A673 (cell line): ENCODE results near the gene FKRP. TPM values are rescaled to one million over a fixed set of nuclear protein-coding genes. Genes with fewer than 3 reads are reported as not detected.
A peak's percentile ranks its signal among the peaks of the same experiment; 100 is the strongest.

Source experiments
- BruUV-seq: library from RNA; stranded (reverse); fragments of 400-500 nt; replicated peaks from 2 replicates; lab custom pipeline; 2021; lab: Mats Ljungman, UMichigan
- CTCF ChIA-PET: fragments of 300-600 bp; sonication (Branson Sonifier 250); formaldehyde crosslinking; loops from one replicate; lab custom pipeline; 2022; ENCODE audit warnings: antibody characterized with exemption; lab: Charles Lee
- POLR2A ChIA-PET: fragments of 300-600 bp; sonication (Branson Sonifier 250); formaldehyde crosslinking; loops from one replicate; lab custom pipeline; 2022; ENCODE audit warnings: antibody characterized with exemption; ENCODE audit not compliant: low non-redundant PET; lab: Charles Lee
- DNase-seq: peaks from one replicate; pipeline ENCODE4 v3.0.0-alpha.2; 2015; ENCODE audit warnings: low spot score
- H3K27ac ChIP-seq: fragments of 200-600 bp; sonication (generic); 2 replicates; pipeline ENCODE4 v1.5.1; 2016; ENCODE audit warnings: mixed run types, low read depth, mild to moderate bottlenecking, mixed read lengths, antibody characterized with exemption, low read length; ENCODE audit not compliant: poor library complexity, severe bottlenecking
- H3K27me3 ChIP-seq: fragments of 200-600 bp; sonication (generic); replicated peaks from 2 replicates; pipeline ENCODE4 v1.6.1; 2017; ENCODE audit warnings: mixed run types, low read depth, mild to moderate bottlenecking, mixed read lengths, antibody characterized with exemption, low read length; ENCODE audit not compliant: insufficient read depth, poor library complexity
- H3K36me3 ChIP-seq: fragments of 200-600 bp; sonication (generic); 2 replicates; pipeline ENCODE4 v1.6.1; 2016; ENCODE audit warnings: mixed run types, mild to moderate bottlenecking, mixed read lengths, antibody characterized with exemption, low read length; ENCODE audit not compliant: insufficient read depth, poor library complexity, severe bottlenecking
- H3K4me1 ChIP-seq: fragments of 200-600 bp; sonication (generic); 2 replicates; pipeline ENCODE4 v1.6.1; 2017; ENCODE audit warnings: mixed run types, mild to moderate bottlenecking, mixed read lengths, antibody characterized with exemption, low read length; ENCODE audit not compliant: insufficient read depth, poor library complexity, severe bottlenecking
- H3K4me3 ChIP-seq: fragments of 200-600 bp; sonication (generic); 2 replicates; pipeline ENCODE4 v1.5.1; 2016; ENCODE audit warnings: low read depth, mixed run types, mild to moderate bottlenecking, mixed read lengths, low read length; ENCODE audit not compliant: poor library complexity, severe bottlenecking
- H3K9me3 ChIP-seq: fragments of 200-600 bp; sonication (generic); 2 replicates; pipeline ENCODE4 v1.6.1; 2016; ENCODE audit warnings: mixed run types, low read depth, mild to moderate bottlenecking, mixed read lengths, antibody characterized with exemption, low read length; ENCODE audit not compliant: poor library complexity, severe bottlenecking
- EZH2 ChIP-seq: fragments of 200-600 bp; sonication (generic); IDR thresholded peaks from 2 replicates; pipeline ENCODE4 v1.6.1; 2017; ENCODE audit warnings: borderline replicate concordance, low read depth, mild to moderate bottlenecking, mixed read lengths, antibody characterized with exemption, low read length; ENCODE audit not compliant: poor library complexity, severe bottlenecking
- intact Hi-C: fragments of 100-400 bp; cut with micrococcal nuclease; formaldehyde crosslinking; loops from one replicate; pipeline ENCODE4 v1.10.0; 2022; ENCODE audit not compliant: unreplicated experiment
- total RNA-seq: library from RNA; stranded (reverse); gene quantifications from 2 replicates; pipeline ENCODE4 v1.2.3, GENCODE V29; 2021
- TF ChIP-seq, protein P1 (sequence below): fragments of 300-800, 200-600 bp; sonication (generic); conservative IDR thresholded peaks from 2 replicates; pipeline ENCODE4 v1.5.1; 2017; ENCODE audit warnings: low read depth, mild to moderate bottlenecking, antibody characterized with exemption, low read length, moderate library complexity, mixed read lengths

FKRP gene
- total RNA-seq, 1 experiment from 2014 or later: 23.6 TPM

DNA sequence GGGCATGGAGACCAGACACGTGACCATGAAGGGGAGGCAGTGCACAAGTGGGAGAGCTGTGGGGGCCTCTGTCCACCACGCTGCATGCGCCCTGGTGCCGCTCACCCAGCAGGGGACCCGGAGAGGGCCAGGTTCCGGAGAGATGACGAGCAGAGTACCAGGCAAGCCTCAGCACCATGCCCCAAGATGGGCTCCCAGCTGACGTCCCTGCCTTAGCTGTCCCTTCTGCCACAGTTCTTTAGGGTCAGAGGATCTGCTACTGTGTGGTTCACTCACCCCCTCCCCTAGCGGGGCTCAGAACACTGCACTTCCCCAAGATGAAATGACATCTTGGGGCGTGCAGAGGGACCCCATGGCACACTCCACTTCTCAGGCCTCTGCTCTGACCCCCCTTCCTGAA is 19.3 kb upstream of the FKRP start:
- intact Hi-C loops: no loop called here
- peaks cover 96% of the 10 kb centered on the region for H3K36me3 ChIP-seq

GRCh38 chr19:46726971-46727501 is 18.8 kb upstream of the FKRP start:
- Histone ChIP-seq H3K27ac (no peak overlapping the region), H3K4me3 (no peak overlapping the region), H3K36me3 (peaks cover 96% of the 10 kb centered on the region), H3K27me3 (no peaks in the 10 kb centered on the region), H3K9me3 (no peaks in the 10 kb centered on the region), H3K4me1 (no peaks in the 10 kb centered on the region)
- no TSS peak for BruUV-seq
- ChIA-PET POLR2A (no interaction called here), CTCF (no interaction called here)
- DNase-seq: no peak
- intact Hi-C loops: no loop called here
- TF ChIP-seq, protein P1, sequence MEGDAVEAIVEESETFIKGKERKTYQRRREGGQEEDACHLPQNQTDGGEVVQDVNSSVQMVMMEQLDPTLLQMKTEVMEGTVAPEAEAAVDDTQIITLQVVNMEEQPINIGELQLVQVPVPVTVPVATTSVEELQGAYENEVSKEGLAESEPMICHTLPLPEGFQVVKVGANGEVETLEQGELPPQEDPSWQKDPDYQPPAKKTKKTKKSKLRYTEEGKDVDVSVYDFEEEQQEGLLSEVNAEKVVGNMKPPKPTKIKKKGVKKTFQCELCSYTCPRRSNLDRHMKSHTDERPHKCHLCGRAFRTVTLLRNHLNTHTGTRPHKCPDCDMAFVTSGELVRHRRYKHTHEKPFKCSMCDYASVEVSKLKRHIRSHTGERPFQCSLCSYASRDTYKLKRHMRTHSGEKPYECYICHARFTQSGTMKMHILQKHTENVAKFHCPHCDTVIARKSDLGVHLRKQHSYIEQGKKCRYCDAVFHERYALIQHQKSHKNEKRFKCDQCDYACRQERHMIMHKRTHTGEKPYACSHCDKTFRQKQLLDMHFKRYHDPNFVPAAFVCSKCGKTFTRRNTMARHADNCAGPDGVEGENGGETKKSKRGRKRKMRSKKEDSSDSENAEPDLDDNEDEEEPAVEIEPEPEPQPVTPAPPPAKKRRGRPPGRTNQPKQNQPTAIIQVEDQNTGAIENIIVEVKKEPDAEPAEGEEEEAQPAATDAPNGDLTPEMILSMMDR: no peak
- TF ChIP-seq EZH2: no peak

More for the DNA sequence above, 19.3 kb upstream of the FKRP start:
- ChIA-PET CTCF (no interaction called here), POLR2A (no interaction called here)
- BruUV-seq: TSS peak; percentile 15
- DNase-seq: no peak
- no peak overlapping the region for H3K27ac ChIP-seq
- no peak overlapping the region for H3K4me3 ChIP-seq
- no peaks in the 10 kb centered on the region for H3K9me3 ChIP-seq
- no peak for TF ChIP-seq EZH2
- TF ChIP-seq, protein P1: no peak
- H3K27me3 ChIP-seq: no peaks in the 10 kb centered on the region
- no peaks in the 10 kb centered on the region for H3K4me1 ChIP-seq

- Histone ChIP-seq H3K36me3 (peaks cover 97% of the 10 kb centered on the region), H3K27me3 (no peaks in the 10 kb centered on the region), H3K4me3 (no peak overlapping the region), H3K4me1 (no peaks in the 10 kb centered on the region), H3K27ac (no peak overlapping the region), H3K9me3 (no peaks in the 10 kb centered on the region)
- intact Hi-C loops: no loop called here
- CTCF ChIA-PET: no interaction called here
- TF ChIP-seq, protein P1: no peak
- no peak for TF ChIP-seq EZH2
- POLR2A ChIA-PET: no interaction called here
- no TSS peak for BruUV-seq
- no peak for DNase-seq
Measured at GRCh38 chr19:46727757-46728156, 18.1 kb upstream of the FKRP start.
